ENCODE results near the gene MR1. TPM values are rescaled to one million over a fixed set of nuclear protein-coding genes. Genes with fewer than 3 reads are reported as not detected.

MR1 gene
- total and polyA plus RNA-seq, 9 of the 15 experiments (the other 6 are each of a cell fraction or from before 2014, with no cell fraction given): 9.7 to 21.7 (median 15.6) TPM

- no peak for TF ChIP-seq FOXJ3 (CRISPR knock-in tag; IDR thresholded peaks at IDR 0.05)
- TF ChIP-seq VEZF1 (CRISPR knock-in tag; IDR thresholded peaks at IDR 0.05): peak; percentile 39; the same call in 1 of the 2 replicates
- TF ChIP-seq ZNF75A (CRISPR knock-in tag; IDR thresholded peaks at IDR 0.05): no peak
- TF ChIP-seq PKNOX1 (IDR thresholded peaks at IDR 0.05): peak; percentile 90
- peak; percentile 51; the same call in 1 of the 2 replicates for TF ChIP-seq NFE2 (IDR thresholded peaks at IDR 0.05; ENCODE audit: low read depth)
- no peak for TF ChIP-seq PCBP1 (IDR thresholded peaks at IDR 0.05; ENCODE audit: low read depth, low read length, poor library complexity, severe bottlenecking)
- TF ChIP-seq ZBTB26 (CRISPR knock-in tag; IDR thresholded peaks at IDR 0.05): no peak
- TF ChIP-seq U2AF1 (optimal IDR thresholded peaks at IDR 0.05; ENCODE audit: low read depth, low read length): no peak
- TF ChIP-seq ZNF644 (tag; IDR thresholded peaks at IDR 0.05; ENCODE audit: low read depth): no peak
- TF ChIP-seq RFX1 (IDR thresholded peaks at IDR 0.05): no peak
- TF ChIP-seq MAFK (IDR thresholded peaks at IDR 0.05; ENCODE audit: low read length): peak; percentile 81
- TF ChIP-seq BRCA1 (IDR thresholded peaks at IDR 0.05): no peak
- TF ChIP-seq BRCA1 (CRISPR knock-in tag; IDR thresholded peaks at IDR 0.05): no peak
- no peak for TF ChIP-seq RUNX1 (IDR thresholded peaks at IDR 0.05; ENCODE audit: low read depth)
- TF ChIP-seq ZNF282 (CRISPR knock-in tag; IDR thresholded peaks at IDR 0.05): no peak
- no peak for TF ChIP-seq HCFC1 (IDR thresholded peaks at IDR 0.05; ENCODE audit: low read depth, low read length)
- TF ChIP-seq CTCFL (IDR thresholded peaks at IDR 0.05; ENCODE audit: borderline replicate concordance, insufficient read depth, low read depth, low read length, poor library complexity, severe bottlenecking): no peak
- TF ChIP-seq HDAC3 (IDR thresholded peaks at IDR 0.05; ENCODE audit: borderline replicate concordance, partially characterized antibody): no peak
- TF ChIP-seq GTF2B (IDR thresholded peaks at IDR 0.05; ENCODE audit: extremely low read depth, insufficient read length): no peak
- TF ChIP-seq KLF13 (tag; IDR thresholded peaks at IDR 0.05; ENCODE audit: borderline replicate concordance, low read depth): no peak
- no peak for TF ChIP-seq XRCC3 (IDR thresholded peaks at IDR 0.05)
- TF ChIP-seq ZNF253 (CRISPR knock-in tag; conservative IDR thresholded peaks at IDR 0.05): no peak
- no peak for TF ChIP-seq ZNF717 (CRISPR knock-in tag; IDR thresholded peaks at IDR 0.05)
- TF ChIP-seq TEAD1 (CRISPR knock-in tag; IDR thresholded peaks at IDR 0.05): no peak
Measured at GRCh38 chr1:181033799-181034451, at the start of gene MR1 (continued).
